ENCODE data around the gene WRAP73. TPM values are rescaled to one million over a fixed set of nuclear protein-coding genes. Genes with fewer than 3 reads are reported as not detected.

The WRAP73 gene
- total and polyA plus RNA-seq, 9 of the 15 experiments (the other 6 are each of a cell fraction or from before 2014, with no cell fraction given), result 4.3 to 51.8 (median 30.1) TPM

DNA sequence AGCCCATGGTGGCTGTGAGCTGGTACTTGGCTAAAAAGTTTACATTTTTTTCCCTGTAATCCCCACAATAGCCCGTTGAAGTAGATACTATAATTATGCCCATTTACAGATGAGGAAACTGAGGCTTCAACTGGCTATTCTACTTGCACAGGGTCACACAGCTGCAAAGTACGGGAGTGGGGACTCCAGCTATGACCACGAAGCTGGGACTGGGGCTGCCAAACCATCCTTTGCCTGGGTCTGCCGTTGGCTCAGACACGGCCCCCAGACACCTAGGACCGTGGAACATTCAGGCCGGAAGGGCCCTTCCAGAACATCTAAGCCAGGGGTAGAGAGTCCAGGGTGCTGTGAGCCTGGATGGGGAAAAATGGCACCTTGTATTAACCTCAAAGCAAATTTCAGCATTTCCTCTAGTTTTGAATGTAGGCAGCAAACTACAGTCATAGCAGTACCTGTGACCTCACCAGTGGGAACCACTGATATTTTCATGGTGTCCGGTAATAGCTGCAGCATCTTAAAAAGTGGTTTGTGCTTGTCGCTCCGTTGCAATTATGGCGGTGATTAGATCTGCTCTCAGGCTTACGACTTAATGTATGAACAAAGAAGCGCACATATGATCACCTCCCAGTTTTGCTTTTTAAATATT, 6.7 kb upstream of the WRAP73 start (continued):
- TF ChIP-seq PTRF (tag; IDR thresholded peaks at IDR 0.05), result no peak
- no peak for TF ChIP-seq JUND (IDR thresholded peaks at IDR 0.05; ENCODE audit: borderline replicate concordance, low read depth, low read length)
- TF ChIP-seq JUND (tag; IDR thresholded peaks at IDR 0.05; ENCODE audit: borderline replicate concordance, low read depth, low read length), result no peak
- TF ChIP-seq ZFP36 (IDR thresholded peaks at IDR 0.05; ENCODE audit: low read depth, low read length, partially characterized antibody), result no peak
- no peak for TF ChIP-seq ZNF639 (CRISPR knock-in tag; conservative IDR thresholded peaks at IDR 0.05 in 1 of 2, IDR thresholded peaks at IDR 0.05 in 1 of 2)
- no peak for TF ChIP-seq UBTF (IDR thresholded peaks at IDR 0.05; ENCODE audit: borderline replicate concordance in 1 of 2, low read depth in 2 of 2, low read length in 2 of 2)
- 0 out of 2 replicates have a peak, but pooled peaks have one; percentile 40 for TF ChIP-seq BCOR (IDR thresholded peaks at IDR 0.05)
- no peak for TF ChIP-seq TCF3 (CRISPR knock-in tag; IDR thresholded peaks at IDR 0.05)
- TF ChIP-seq HDGF (IDR thresholded peaks at IDR 0.05), result no peak
- no peak for TF ChIP-seq ZNF609 (CRISPR knock-in tag; IDR thresholded peaks at IDR 0.05; ENCODE audit: borderline replicate concordance)
- TF ChIP-seq, protein P1, sequence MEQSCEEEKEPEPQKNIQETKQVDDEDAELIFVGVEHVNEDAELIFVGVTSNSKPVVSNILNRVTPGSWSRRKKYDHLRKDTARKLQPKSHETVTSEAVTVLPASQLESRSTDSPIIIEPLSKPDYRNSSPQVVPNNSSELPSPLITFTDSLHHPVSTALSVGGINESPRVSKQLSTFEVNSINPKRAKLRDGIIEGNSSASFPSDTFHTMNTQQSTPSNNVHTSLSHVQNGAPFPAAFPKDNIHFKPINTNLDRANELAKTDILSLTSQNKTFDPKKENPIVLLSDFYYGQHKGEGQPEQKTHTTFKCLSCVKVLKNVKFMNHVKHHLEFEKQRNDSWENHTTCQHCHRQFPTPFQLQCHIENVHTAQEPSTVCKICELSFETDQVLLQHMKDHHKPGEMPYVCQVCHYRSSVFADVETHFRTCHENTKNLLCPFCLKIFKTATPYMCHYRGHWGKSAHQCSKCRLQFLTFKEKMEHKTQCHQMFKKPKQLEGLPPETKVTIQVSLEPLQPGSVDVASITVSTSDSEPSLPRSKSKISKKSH (CRISPR knock-in tag; IDR thresholded peaks at IDR 0.05), result no peak
- no peak for TF ChIP-seq TSC22D4 (tag; IDR thresholded peaks at IDR 0.05)
- TF ChIP-seq ZNF780A (CRISPR knock-in tag; IDR thresholded peaks at IDR 0.05), result no peak
- TF ChIP-seq KDM1A (IDR thresholded peaks at IDR 0.05), result peak in 1 of 2 experiments; percentile 55; a peak in 1 of 4 replicates
- TF ChIP-seq ZNF79 (CRISPR knock-in tag; IDR thresholded peaks at IDR 0.05; ENCODE audit: low read depth), result no peak
- no peak for TF ChIP-seq MCM3 (IDR thresholded peaks at IDR 0.05)
- peak; percentile 87 for TF ChIP-seq RBM25 (IDR thresholded peaks at IDR 0.05; ENCODE audit: low read depth, low read length, severe bottlenecking)
- no peak for TF ChIP-seq WHSC1 (IDR thresholded peaks at IDR 0.05; ENCODE audit: low read length)
